ENCODE data around the gene SAE1.

DNA sequence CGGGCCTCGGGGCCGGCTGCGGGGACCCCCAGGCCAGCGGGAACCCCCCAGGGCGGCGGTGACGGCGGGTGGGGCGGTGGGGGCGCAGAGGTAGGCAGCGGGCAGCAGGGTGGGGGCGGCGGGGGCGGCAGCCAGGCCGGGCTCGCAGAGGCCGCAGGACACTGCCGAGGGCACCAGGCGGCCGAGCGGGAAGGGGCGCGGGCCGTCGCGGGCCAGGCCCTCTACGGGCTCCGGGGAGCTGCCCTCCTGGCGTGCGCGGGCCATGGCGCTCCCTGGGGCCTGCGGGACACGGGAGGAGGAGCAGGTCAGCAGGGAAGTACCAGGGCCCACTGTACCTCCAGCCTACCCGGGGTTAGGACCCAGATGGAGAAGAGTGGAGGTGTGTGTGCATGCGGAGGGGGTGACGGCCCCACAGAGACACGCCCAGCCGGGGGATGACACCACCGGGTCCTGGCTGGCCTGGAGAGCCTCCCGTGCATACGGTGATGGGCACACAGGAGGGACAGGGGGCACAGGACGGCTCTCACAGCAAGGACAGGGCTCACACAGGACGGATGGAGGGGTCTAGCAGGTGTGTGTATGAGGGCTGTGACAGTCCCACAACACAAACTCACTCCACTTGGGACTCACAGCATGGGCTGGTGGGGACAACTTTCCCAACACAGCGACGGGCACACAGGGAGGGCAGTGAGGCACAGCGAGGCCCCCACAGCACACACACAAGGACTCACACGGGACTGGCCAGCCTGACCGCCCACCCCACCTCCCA lies 97.7 kb downstream of the SAE1 start:
- TF ChIP-seq, protein P1, sequence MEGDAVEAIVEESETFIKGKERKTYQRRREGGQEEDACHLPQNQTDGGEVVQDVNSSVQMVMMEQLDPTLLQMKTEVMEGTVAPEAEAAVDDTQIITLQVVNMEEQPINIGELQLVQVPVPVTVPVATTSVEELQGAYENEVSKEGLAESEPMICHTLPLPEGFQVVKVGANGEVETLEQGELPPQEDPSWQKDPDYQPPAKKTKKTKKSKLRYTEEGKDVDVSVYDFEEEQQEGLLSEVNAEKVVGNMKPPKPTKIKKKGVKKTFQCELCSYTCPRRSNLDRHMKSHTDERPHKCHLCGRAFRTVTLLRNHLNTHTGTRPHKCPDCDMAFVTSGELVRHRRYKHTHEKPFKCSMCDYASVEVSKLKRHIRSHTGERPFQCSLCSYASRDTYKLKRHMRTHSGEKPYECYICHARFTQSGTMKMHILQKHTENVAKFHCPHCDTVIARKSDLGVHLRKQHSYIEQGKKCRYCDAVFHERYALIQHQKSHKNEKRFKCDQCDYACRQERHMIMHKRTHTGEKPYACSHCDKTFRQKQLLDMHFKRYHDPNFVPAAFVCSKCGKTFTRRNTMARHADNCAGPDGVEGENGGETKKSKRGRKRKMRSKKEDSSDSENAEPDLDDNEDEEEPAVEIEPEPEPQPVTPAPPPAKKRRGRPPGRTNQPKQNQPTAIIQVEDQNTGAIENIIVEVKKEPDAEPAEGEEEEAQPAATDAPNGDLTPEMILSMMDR (conservative IDR thresholded peaks at IDR 0.05; ENCODE audit: low read depth, low read length) = no peak
- no peak for TF ChIP-seq NFE2L2 (IDR thresholded peaks at IDR 0.05; ENCODE audit: low read depth, low read length)
- TF ChIP-seq MAFK (IDR thresholded peaks at IDR 0.05; ENCODE audit: low read depth, low read length) = no peak
- TF ChIP-seq POLR2A (IDR thresholded peaks at IDR 0.05; ENCODE audit: low read depth, low read length) = no peak
- TF ChIP-seq BHLHE40 (IDR thresholded peaks at IDR 0.05; ENCODE audit: low read depth, low read length) = no peak
- TF ChIP-seq MAZ (IDR thresholded peaks at IDR 0.05; ENCODE audit: borderline replicate concordance, low read depth, low read length) = no peak
- TF ChIP-seq, protein P2, sequence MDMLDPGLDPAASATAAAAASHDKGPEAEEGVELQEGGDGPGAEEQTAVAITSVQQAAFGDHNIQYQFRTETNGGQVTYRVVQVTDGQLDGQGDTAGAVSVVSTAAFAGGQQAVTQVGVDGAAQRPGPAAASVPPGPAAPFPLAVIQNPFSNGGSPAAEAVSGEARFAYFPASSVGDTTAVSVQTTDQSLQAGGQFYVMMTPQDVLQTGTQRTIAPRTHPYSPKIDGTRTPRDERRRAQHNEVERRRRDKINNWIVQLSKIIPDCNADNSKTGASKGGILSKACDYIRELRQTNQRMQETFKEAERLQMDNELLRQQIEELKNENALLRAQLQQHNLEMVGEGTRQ (IDR thresholded peaks at IDR 0.05; ENCODE audit: low read depth, low read length) = no peak

Measured in IMR-90 (cell line).